Measurements from ENCODE around the gene RNF213. TPM values are rescaled to one million over a fixed set of nuclear protein-coding genes. Genes with fewer than 3 reads are reported as not detected.

RNF213 gene
- total and polyA plus RNA-seq, 2 of the 8 experiments (the other 6 are each of a cell fraction or from before 2014, with no cell fraction given) = 33.8 to 62.8 TPM

- Histone ChIP-seq H2BK120ac (replicated peaks; ENCODE audit: low read depth, low read length) (no peak overlapping the region), H3K4me3 (ENCODE audit: extremely low read depth in 1 of 4, insufficient read depth in 2 of 4, low read depth in 3 of 4, low read length in 4 of 4) (no peak overlapping the region), H3K9me3 (ENCODE audit: insufficient read depth in 2 of 2, low read depth in 1 of 2, low read length in 1 of 2) (no peaks in the 10 kb centered on the region), H3K14ac (ENCODE audit: insufficient read length) (no peak overlapping the region), H4K8ac (ENCODE audit: extremely low read depth, insufficient read depth, low read length) (no peak overlapping the region), H3K79me2 (ENCODE audit: control insufficient read depth in 1 of 2, insufficient read depth in 2 of 2, low read length in 2 of 2) (no peaks in the 10 kb centered on the region), H4K91ac (replicated peaks; ENCODE audit: insufficient read length, low read length) (no peak overlapping the region), H2BK12ac (ENCODE audit: low read depth, low read length) (no peak overlapping the region), H3K56ac (replicated peaks; ENCODE audit: insufficient read length, low read depth, low read length) (no peak overlapping the region), H3K4me2 (ENCODE audit: insufficient read depth in 1 of 2, low read depth in 2 of 2, low read length in 2 of 2) (no peak overlapping the region), H3K23ac (ENCODE audit: insufficient read length) (no peak overlapping the region), H3K4ac (replicated peaks; ENCODE audit: insufficient read length, low read depth, low read length) (no peak overlapping the region), H2BK15ac (ENCODE audit: low read length) (no peak overlapping the region), H2BK5ac (ENCODE audit: low read depth, low read length) (no peak overlapping the region; the same call in 1 of the 2 replicates), H4K20me1 (replicated peaks in 1 of 2; ENCODE audit: control insufficient read depth in 1 of 2, insufficient read depth in 2 of 2, low read length in 2 of 2) (peaks cover 7 to 8% of the 10 kb centered on the region in 2 experiments), H3K79me1 (ENCODE audit: low read depth, low read length) (no peaks in the 10 kb centered on the region), H3K4me1 (replicated peaks in 1 of 4; ENCODE audit: control insufficient read depth in 3 of 4, insufficient read depth in 4 of 4, low read length in 3 of 4) (no peaks in the 10 kb centered on the region), H3K9ac (replicated peaks in 1 of 4; ENCODE audit: extremely low read depth in 1 of 4, low read depth in 3 of 4, low read length in 3 of 4) (no peak overlapping the region), H2BK20ac (ENCODE audit: low read length) (no peak overlapping the region), H2AK5ac (ENCODE audit: low read depth, low read length) (no peak overlapping the region), H3K18ac (ENCODE audit: extremely low read depth, low read length) (no peak overlapping the region), H4K5ac (ENCODE audit: insufficient read length, low read depth, low read length) (no peak overlapping the region), H3K27me3 (replicated peaks in 1 of 4; ENCODE audit: control insufficient read depth in 3 of 4, extremely low read depth in 1 of 4, insufficient read depth in 3 of 4, low read length in 3 of 4) (no peaks in the 10 kb centered on the region), H3K23me2 (ENCODE audit: low read depth, low read length) (no peaks in the 10 kb centered on the region), H3K27ac (ENCODE audit: low read depth, low read length) (no peak overlapping the region), H2AFZ (ENCODE audit: low read length) (no peak overlapping the region), H3K36me3 (ENCODE audit: control insufficient read depth in 2 of 4, insufficient read depth in 4 of 4, low read length in 3 of 4) (peaks cover 16 to 65% (median 43%) of the 10 kb centered on the region in 4 experiments)
- 89% methylated on average over 29 of the region's 29 CpGs; no CpG with 5 or more reads in 1 of the 2 experiments for WGBS, 2 experiments (ENCODE audit: extremely low coverage in 1 of 2, insufficient coverage in 1 of 2, insufficient read length in 1 of 2, insufficient replicate concordance in 2 of 2, low coverage in 1 of 2, low lambda C conversion rate in 2 of 2, missing lambda C conversion rate in 1 of 2)
- TF ChIP-seq SRF (IDR thresholded peaks at IDR 0.05; ENCODE audit: low read depth, low read length) = no peak
- DNase-seq (ENCODE audit: low read depth in 1 of 2, low spot score in 2 of 2) (no peak), FAIRE-seq (no peak)
- ChIA-PET POLR2A (ENCODE audit: partially characterized antibody) (interaction anchor here (0.8 kb wide), 1 partner anchor 21 kb away, joined by 3 read pairs; no protein-coding TSS in a partner anchor), CTCF (ENCODE audit: partially characterized antibody) (interaction anchor here (1.1 to 6.3 kb wide), 3 partner anchors 10 to 57 kb away, joined by 3 to 53 read pairs (median 3); no protein-coding TSS in a partner anchor)
Observed at GRCh38 chr17:80365001-80365965, 104.6 kb downstream of the RNF213 start.

Measured in H1 (cell line).